Measurements from ENCODE around the gene RBKS.
"Not testable (repeated sequence)": the region's sequence is repeated elsewhere in the genome, so short reads cannot be mapped to it uniquely, and the experiment has no call there.

RBKS gene

DNA sequence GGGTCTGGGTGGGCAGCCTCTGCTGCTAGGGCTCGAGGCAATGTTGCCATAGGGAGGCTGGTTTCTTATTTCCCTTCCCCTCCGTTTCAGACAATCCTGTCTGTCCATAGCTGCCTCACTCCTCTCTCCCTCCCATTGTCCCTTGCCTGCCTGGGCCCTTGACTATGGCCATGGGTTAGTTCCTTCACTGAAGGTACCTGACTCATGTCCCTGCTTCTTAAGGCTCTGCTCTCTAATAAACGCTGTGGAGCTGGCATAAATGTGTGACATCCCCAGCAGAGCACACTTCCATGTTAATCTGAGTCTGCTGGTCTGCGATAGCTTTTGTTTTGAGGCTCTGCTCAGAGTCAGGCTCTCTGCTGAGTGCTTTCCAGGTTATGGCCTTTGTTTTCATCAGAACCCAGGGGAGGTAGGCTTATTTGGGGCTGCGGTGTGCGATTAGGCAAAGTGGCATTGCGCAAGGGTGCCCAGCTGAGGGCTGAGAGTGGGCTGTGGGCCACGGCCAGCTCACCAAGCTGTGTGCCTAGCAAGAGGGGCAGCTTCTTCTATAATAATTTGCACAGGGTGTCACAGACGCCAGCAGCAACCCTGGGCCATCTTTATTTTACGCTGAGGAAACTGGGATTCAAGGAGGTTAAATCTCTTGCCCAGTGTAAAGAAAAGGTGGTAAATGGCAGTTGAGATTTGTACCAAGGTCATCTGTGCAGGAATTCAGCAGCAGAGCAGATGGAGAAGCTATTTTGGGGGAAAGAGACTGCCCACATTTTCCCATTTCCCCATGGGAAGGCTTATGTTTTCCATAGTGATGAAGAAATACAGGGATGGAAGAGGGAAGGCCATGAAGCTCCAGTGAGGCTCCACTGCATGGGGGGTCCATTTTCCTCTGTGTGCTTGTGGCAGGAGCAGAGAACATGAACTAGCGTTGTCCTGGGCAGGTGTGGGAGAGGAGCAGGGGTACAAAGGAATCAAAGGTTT, 93.1 kb downstream of the RBKS start:
- DNase-seq = no peak

DNA sequence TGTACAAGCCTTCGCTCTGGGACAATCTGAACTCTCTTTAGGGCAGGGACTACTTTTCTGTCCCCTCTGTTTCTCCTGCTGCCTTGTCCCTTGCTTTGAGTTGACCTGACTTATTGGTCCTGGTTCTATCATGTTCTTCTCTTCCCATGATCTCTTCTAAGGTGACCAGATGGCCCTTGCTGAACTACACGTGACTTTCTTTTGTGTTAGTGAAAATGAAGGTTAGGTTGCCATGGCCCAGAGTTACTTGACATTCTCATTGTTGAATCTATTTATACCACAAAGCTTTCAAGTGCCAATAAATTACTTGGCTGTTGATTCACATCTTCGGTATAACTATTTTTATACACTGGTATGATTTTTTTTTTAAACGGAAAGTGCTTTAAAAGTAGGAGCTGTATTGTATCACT, 94.3 kb downstream of the RBKS start:
- no peak for DNase-seq

GRCh38 chr2:27795093-27795834, 94.9 kb downstream of the RBKS start:
- DNase-seq = no peak

- DNase-seq = no peak
These were observed 97.4 kb downstream of the RBKS start for GRCh38 chr2:27792759-27793158.

- no peak for DNase-seq
These were observed 99.4 kb downstream of the RBKS start for GRCh38 chr2:27790796-27791195.

- DNase-seq = no peak
These were observed 107.5 kb downstream of the RBKS start for GRCh38 chr2:27782701-27783100.

- no peak for DNase-seq
These were observed 108.7 kb downstream of the RBKS start for GRCh38 chr2:27781496-27781895.

- DNase-seq = no peak
These were observed 110.7 kb downstream of the RBKS start for GRCh38 chr2:27779417-27780055.

GRCh38 chr2:27776696-27777095, 113.5 kb downstream of the RBKS start:
- DNase-seq = no peak

- DNase-seq = no peak
These were observed 114.1 kb downstream of the RBKS start for GRCh38 chr2:27776097-27776496.

DNA sequence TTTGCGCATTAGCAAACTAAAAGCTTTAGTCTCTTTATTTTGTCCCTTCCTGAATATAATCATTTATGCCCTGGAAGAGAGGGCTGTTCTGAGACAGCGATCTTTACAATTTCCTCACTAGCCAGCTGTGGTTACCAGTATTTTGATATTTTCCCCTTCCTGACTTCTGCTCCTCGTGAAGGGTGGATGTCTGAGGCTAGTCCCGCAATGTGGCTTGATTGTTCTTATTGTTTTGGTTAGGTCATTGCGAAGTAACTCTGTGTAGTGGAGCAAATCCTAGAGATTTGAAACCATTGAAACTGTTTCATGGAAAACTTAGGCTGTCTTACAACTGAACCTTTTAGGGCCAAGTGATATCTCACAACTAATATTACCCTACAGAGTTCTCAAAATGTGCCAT, 116.2 kb downstream of the RBKS start:
- DNase-seq = no peak

- DNase-seq = no peak
These were observed 117.4 kb downstream of the RBKS start for GRCh38 chr2:27772804-27773203.

DNA sequence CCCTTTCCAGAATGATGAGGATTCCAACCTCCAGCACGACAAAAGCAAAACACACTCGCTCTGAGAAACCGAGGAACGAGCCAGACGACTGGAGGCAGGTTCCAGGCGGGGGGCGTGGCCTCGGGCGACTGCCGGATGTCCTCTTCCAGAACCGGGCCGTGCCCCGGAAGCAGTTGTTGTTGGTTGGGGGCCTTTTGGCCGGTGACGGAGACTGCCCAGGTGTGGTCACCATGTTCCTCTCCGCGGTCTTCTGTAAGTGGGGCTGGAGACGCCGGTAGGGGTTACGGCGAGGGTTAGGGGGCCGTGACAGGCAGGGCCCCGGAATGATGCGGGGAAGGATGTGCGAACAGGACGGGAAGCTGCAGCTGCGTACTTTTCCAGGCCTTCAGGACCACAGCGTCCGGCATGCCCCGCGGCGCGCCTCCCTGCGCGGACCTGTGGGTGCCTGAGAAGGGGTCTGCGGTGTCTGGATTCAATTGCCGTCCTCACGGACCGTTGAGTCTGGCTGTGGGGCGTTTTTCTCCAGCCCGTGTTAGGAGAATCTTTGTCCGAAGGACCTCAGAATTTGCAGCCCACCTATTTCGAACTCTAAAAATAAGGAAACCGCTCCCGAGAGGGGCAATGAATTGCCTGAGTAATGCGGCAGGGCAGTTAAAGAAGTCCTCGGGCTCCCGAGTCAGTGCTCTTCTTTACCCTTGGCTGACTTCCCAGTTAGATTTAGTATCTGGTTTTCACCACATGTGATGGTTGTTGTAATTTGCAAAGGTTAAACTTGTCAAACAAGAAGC, 118.4 kb downstream of the RBKS start, which contains the start of gene MRPL33:
Gene MRPL33, plus strand, starts transcription at position 172 of the 788 bp plus-strand sequence. Its CDS starts 59 bp downstream, at position 231.
- DNase-seq = peak; percentile 72

GRCh38 chr2:27771202-27771547, 119.0 kb downstream of the RBKS start:
- DNase-seq = no peak

GRCh38 chr2:27766287-27766661, 123.9 kb downstream of the RBKS start:
- no peak for DNase-seq

DNA sequence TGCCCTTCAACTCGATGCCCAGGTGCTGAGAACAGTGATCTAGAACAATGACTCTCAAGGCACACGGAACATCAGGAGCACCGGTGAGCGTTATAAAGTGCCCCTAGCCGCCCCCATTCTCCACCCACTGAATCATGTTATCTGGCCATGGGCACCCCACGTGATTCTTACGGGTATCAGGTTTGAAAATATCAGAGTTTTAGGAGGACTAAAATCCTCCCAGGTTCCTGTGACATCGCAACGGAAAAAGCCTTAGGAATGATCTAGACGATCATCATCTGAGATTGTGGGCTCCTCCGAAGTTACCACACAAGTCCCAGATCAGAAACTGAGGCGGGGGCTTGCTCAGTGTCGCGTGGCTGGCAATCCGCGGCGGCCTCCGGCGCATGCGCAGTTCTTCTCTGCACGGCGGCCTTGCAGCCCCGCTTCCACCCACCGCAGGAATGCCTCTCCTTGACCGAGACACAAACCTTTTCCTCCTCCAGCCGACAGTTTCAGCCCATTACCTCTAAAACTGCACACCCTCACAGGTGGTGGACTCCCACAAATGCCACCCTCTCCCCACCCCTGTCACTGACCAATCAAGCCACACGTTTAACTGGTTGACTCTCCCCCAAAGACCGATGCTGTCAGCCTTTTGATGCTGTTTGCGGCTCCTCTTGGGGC, 124.4 kb downstream of the RBKS start:
- DNase-seq = no peak

DNA sequence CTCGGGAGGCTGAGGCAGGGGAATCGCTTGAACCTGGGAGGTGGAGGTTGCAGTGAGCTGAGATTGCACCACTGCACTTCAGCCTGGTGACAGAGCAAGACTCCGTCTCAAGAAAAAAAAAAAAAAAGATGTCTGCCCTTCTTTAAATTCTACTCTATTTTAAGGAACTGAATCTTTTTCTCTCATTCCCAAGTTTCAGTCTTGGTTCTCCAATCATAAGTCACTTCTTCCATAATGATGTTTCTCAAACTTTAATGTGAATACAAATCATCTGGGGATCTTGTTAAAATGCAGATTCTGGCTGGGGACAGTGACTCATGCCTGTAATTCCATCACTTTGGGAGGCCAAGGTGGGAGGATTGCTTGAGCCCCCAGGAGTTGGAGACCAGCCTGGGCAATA, 125.7 kb downstream of the RBKS start:
- DNase-seq = not testable (repeated sequence)

GRCh38 chr2:27763907-27764267, 126.3 kb downstream of the RBKS start:
- no peak for DNase-seq

GRCh38 chr2:27762951-27763906, 127.0 kb downstream of the RBKS start:
- no peak for DNase-seq

- DNase-seq = no peak
These were observed 133.4 kb downstream of the RBKS start for GRCh38 chr2:27756544-27757498.

Measured in NCI-H2081 treated with DMSO at 0.1 percent for 48 hours (cell line).